Measurements from ENCODE around the gene CLEC2D. TPM values are rescaled to one million over a fixed set of nuclear protein-coding genes. Genes with fewer than 3 reads are reported as not detected.
"Not testable (repeated sequence)": the region's sequence is repeated elsewhere in the genome, so short reads cannot be mapped to it uniquely, and the experiment has no call there.

The CLEC2D gene
- total RNA-seq, 1 donor from 2014 or later, result 391 TPM

DNA sequence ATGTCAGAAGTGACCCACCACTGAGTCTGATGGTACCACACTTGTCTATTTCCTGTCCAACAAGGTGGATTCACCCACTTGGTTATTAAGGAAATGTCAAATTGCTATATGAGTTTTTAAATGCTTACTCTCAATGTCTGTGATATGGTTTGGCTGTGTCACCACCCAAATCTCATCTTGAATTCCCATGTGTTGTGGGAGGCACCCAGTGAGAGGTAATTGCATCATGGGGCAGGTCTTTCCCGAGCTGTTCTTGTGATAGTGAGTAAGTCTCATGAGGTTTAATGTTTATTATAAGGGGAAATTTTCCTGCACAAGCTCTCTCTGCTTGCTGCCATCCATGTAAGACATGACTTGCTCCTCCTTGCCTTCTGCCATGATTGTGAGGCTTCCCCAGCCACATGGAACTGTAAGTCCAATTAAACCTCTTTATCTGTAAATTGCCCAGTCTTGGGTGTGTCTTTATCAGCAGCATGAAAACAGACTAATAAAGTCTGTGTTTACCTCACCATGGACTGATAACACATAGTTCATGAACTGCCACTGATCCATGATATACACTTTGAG is 24.4 kb upstream of the CLEC2D start:
- peaks cover 44% of the 10 kb centered on the region for H3K4me1 Mint-ChIP-seq
- peaks cover 34% of the 10 kb centered on the region for H3K36me3 Mint-ChIP-seq (ENCODE audit: low read depth)
- H3K9me3 Mint-ChIP-seq, result peaks cover 12% of the 10 kb centered on the region
- intact Hi-C loops (cut with micrococcal nuclease), result loop anchor here (5.0 to 10.0 kb wide), 2 partner anchors 37 to 400 kb away; no protein-coding TSS in a partner anchor
- peak overlapping the region; percentile 70 for H3K27ac Mint-ChIP-seq
- peak overlapping the region; percentile 62 for H3K4me3 Mint-ChIP-seq
- DNase-seq, result peak; percentile 61
- not testable (repeated sequence) for H3K27me3 Mint-ChIP-seq

DNA sequence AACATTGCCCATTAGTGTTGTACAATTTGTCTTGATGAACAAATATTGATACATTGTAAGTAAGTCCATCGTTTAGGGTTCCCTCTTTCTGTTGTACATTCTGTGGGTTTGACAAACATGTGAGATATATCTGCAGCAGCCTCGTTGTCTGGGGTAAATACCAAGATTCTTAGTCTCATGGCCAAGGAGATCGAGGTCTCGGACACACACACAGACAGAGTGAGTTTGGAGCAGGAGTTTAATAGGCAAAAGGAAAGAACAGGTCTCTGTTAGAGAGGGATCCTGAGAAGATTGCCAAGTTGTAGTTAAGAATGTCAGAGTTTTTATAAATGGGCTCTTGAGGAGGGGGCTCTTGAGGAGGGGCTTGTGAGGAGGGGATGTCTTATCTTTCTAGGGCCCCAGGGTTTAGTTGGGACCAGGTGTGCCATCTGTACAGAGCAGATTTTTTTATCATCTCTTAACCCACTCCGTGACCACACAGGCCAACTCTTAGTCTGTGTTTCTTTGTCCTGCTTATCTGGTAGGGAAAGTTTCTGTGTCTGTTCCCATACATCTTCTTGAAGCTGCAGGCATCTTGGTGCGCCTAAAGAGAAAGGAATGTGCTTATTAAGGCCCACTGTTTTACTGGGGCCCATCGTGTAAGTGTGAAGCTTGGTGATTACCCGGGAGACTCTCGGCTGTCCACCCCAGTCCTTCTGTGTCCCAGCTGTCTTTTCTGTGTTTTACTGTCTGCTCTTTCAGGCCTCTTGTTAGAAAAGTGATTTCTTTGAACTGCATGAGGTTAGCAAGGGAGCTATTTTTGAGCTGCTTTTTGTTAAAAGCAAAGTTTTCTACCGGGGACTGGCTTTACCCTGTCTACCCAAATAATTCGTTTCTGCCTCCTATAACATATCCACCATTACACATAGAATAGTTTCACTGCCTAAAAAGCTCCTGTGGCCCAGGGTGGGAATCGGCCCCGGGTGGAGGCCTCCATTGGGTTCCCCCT is 22.4 kb upstream of the CLEC2D start:
- Mint-ChIP-seq H3K4me1 (peaks cover 57% of the 10 kb centered on the region), H3K9me3 (peaks cover 9% of the 10 kb centered on the region), H3K27ac (peak overlapping the region; percentile 97), H3K4me3 (peak overlapping the region; percentile 95), H3K27me3 (peaks cover 3% of the 10 kb centered on the region), H3K36me3 (ENCODE audit: low read depth) (peaks cover 40% of the 10 kb centered on the region)
- intact Hi-C loops (cut with micrococcal nuclease), result loop anchor here (1.0 to 10.0 kb wide), 4 partner anchors 13 to 402 kb away; no protein-coding TSS in a partner anchor
- peak; percentile 78 for DNase-seq

DNA sequence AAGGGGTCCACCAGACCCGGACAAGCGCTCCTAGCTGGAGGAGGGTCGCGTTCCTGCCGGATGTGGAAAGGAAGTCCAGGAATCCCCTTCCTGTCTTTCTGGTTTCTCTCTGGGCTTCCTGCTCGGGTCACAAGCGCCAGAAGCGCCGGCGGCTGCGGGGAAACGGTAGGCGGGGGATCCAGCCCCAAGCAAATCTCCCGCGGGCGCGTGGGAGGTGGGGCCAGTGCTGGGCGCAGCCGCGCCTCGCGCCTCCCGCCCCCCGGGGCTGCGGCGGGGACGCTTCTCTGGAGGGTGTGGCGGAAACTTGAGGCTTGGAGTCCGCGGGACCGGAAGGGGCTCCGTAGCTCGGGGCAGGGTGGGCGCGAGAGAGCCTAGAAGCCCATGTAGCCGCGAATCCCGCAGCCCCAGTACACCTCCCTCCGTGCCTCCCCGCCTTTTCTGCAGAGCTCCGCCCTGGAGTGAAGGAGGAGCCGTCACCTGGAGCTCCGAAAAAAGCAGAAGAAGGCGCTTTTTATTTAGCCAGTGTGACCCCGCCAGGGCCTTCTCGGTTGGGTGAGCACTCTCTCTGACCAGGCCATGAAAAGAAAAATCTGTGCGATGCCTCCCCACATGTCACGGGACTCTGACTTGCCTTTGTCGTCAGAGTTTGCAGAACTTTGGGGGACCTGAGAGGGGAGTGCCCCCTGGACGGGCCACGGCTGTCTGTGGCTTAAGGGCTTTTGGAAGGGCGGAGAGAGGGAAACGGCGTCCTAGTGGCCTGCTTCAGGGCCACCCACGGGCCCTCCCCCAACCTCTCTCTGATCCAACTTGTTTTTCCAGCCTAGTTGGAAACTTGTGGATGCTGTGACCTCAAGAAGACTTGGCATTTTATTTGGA is 21.4 kb upstream of the CLEC2D start:
- Mint-ChIP-seq H3K4me3 (peak overlapping the region; percentile 95), H3K4me1 (peaks cover 57% of the 10 kb centered on the region), H3K27ac (peak overlapping the region; percentile 97), H3K9me3 (peaks cover 9% of the 10 kb centered on the region), H3K36me3 (ENCODE audit: low read depth) (peaks cover 40% of the 10 kb centered on the region), H3K27me3 (peaks cover 3% of the 10 kb centered on the region)
- intact Hi-C loops (cut with micrococcal nuclease), result loop anchor here (1.0 to 10.0 kb wide), 5 partner anchors 14 to 403 kb away; no protein-coding TSS in a partner anchor
- peak; percentile 98 for DNase-seq

DNA sequence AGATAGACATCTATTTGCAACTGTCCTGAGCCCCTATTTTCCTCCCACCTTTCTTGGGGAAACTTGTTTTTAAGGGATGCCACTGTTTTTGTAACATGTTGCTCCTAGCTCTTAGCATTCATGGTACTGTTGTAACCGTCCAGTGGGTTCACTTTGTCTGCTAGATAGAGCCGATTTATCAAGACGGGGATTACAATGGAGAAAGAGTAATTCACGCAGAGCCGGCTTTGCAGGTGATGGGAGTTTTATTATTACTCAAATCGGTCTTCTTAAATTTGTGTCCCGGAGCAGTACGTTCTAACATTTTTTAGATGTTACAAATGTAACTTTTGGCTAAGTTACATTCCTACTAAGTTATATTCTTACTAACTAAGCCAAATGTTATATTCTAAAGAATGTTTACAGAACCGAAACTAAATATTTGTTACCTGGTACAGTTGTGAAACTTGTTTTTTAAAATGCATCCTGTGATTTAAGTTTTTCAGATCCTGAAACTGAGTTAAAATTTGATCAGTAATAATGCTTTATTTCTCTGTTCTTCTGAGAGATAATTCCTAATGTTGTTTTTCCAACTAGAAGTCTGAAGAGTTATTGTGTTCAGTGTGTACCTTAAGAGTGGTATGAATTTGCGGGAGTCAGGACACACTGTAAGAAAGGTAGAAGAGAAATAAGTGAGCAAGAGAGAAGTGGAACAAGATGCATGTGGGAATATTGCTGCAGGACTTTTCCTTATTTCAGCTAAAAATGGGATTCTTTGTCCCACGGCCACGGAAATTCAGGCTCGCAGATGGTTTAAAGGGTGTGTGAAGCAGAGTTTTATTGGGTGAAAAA is 20.6 kb upstream of the CLEC2D start:
- intact Hi-C loops (cut with micrococcal nuclease), result loop anchor here (2.0 to 10.0 kb wide), 3 partner anchors 33 to 404 kb away; no protein-coding TSS in a partner anchor
- H3K4me3 Mint-ChIP-seq, result peak overlapping the region; percentile 95
- no peak for DNase-seq
- H3K9me3 Mint-ChIP-seq, result peaks cover 9% of the 10 kb centered on the region
- H3K27me3 Mint-ChIP-seq, result peaks cover 3% of the 10 kb centered on the region
- H3K36me3 Mint-ChIP-seq (ENCODE audit: low read depth), result peaks cover 42% of the 10 kb centered on the region
- peaks cover 57% of the 10 kb centered on the region for H3K4me1 Mint-ChIP-seq
- H3K27ac Mint-ChIP-seq, result peak overlapping the region; percentile 97

DNA sequence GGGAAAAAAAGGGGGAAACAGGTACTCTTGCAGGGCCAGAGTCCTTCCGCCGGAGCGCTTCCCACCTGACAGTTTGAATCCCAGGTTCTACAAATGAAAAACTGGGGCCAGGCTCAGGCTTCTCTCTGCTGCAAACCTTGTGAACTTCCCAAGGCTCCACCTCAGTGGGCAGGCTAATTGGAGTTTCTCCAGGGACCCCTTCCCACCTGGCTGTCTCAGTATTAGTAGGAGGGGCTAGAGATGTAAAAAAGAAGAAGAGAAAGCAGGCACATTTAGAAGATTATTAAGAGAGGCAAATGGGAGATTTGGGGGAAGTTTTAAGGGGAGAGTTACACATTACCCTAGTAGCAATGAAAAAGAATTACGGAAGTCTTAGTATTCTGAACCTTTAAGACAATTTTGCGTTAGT is 20.0 kb upstream of the CLEC2D start:
- peak overlapping the region; percentile 95 for H3K4me3 Mint-ChIP-seq
- peaks cover 47% of the 10 kb centered on the region for H3K36me3 Mint-ChIP-seq (ENCODE audit: low read depth)
- H3K27ac Mint-ChIP-seq, result peak overlapping the region; percentile 97
- DNase-seq, result peak; percentile 79
- intact Hi-C loops (cut with micrococcal nuclease), result loop anchor here (2.0 to 10.0 kb wide), 3 partner anchors 33 to 405 kb away; no protein-coding TSS in a partner anchor
- peaks cover 9% of the 10 kb centered on the region for H3K9me3 Mint-ChIP-seq
- H3K4me1 Mint-ChIP-seq, result peaks cover 58% of the 10 kb centered on the region
- H3K27me3 Mint-ChIP-seq, result peaks cover 3% of the 10 kb centered on the region

DNA sequence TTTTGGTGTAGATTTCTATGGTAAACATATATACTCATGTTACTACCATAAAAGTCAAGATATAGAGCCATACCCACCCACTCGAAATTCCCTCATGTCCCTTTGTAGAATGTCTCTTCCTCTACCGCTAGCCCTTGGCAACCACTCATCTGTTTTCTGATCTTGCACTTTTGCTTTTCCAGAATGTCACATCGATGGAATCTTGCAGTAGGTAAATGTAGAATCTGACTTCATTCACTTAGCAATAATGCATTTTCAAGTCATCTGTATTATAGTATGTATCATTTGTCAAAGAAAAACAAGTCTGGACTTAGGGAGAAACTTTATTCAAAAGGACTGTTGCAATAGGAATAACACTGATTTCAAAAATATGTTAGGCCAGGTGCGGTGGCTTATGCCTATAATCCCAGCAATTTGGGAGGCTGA is 19.3 kb upstream of the CLEC2D start:
- H3K36me3 Mint-ChIP-seq (ENCODE audit: low read depth), result peaks cover 52% of the 10 kb centered on the region
- DNase-seq, result peak; percentile 72
- H3K9me3 Mint-ChIP-seq, result peaks cover 8% of the 10 kb centered on the region
- peak overlapping the region; percentile 97 for H3K27ac Mint-ChIP-seq
- H3K4me1 Mint-ChIP-seq, result peaks cover 60% of the 10 kb centered on the region
- H3K27me3 Mint-ChIP-seq, result peaks cover 3% of the 10 kb centered on the region
- peak overlapping the region; percentile 95 for H3K4me3 Mint-ChIP-seq
- intact Hi-C loops (cut with micrococcal nuclease), result loop anchor here (1.0 to 2.0 kb wide), 5 partner anchors 19 to 145 kb away; partner anchors contain the start of genes CD69 and CLEC2D

DNA sequence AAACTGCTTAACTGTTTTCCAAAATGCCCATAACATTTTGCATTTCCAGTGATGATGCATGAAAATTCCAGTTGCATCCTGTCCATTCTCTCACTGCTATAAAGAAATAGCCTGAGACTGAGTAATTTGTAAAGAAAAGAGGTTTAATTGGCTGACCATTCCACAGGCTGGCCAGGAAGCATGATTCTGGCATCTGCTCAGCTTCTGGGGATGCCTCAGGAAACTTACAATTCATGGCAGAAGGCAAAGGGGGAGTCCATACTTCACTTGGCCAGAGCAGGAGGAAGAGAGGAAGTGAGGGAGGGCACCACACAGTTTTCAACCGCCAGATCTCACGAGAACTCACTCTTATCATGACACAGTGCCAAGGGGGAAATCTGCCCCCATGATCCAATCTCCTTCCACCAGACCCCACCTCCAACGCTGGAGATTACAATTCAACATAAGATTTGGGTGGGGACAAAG is 18.2 kb upstream of the CLEC2D start:
- intact Hi-C loops (cut with micrococcal nuclease), result loop anchor here (1.0 to 2.0 kb wide), 3 partner anchors 48 to 217 kb away; no protein-coding TSS in a partner anchor
- peak; percentile 88 for DNase-seq
- peaks cover 3% of the 10 kb centered on the region for H3K27me3 Mint-ChIP-seq
- H3K4me1 Mint-ChIP-seq, result peaks cover 65% of the 10 kb centered on the region
- peak overlapping the region; percentile 95 for H3K4me3 Mint-ChIP-seq
- H3K27ac Mint-ChIP-seq, result peak overlapping the region; percentile 97
- peaks cover 4% of the 10 kb centered on the region for H3K9me3 Mint-ChIP-seq
- H3K36me3 Mint-ChIP-seq (ENCODE audit: low read depth), result peaks cover 60% of the 10 kb centered on the region

DNA sequence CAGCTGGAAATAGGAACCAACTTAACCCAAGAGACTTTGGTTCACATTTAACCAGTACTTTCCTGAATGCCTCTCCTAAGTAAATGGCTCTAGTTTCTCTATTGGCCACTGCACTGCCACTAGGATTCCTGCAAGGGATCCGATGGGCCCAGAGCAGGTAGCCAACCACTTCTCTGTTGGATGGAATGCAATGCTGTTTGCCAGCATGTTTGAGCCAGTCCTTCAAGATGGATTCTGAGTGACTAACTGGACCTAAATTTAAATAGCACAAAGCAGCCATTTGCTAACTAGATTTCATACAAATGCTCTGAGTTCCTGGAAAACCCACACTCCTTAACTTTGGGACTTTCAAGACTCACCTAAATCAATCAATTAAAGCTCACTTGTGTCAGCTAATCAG is 9.5 kb upstream of the CLEC2D start:
- Mint-ChIP-seq H3K36me3 (ENCODE audit: low read depth) (peaks cover 90% of the 10 kb centered on the region), H3K4me3 (no peak overlapping the region), H3K27me3 (no peaks in the 10 kb centered on the region), H3K9me3 (peaks cover 14% of the 10 kb centered on the region), H3K4me1 (peaks cover 70% of the 10 kb centered on the region), H3K27ac (peak overlapping the region; percentile 69)
- no peak for DNase-seq
- intact Hi-C loops (cut with micrococcal nuclease), result no loop called here

DNA sequence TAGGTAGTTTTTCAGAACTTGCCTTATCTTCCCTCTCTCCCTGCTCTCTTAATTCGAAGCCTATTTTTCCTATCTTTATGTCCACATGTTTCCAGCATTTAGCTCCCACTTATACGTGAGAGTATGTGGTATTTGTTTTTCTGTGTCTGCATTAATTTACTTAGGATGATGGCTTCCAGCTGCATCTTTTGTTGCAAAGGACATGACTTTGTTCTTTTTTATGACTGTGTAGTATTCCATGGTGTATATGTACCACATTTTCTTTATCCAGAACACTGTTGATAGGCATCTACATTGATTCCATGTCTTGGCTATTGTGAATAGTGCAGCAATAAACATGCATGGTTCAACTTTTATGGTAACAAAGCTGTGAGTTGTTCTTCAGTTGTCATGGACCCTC is 7.8 kb upstream of the CLEC2D start:
- H3K27ac Mint-ChIP-seq, result peak overlapping the region; percentile 70
- H3K27me3 Mint-ChIP-seq, result no peaks in the 10 kb centered on the region
- peaks cover 84% of the 10 kb centered on the region for H3K36me3 Mint-ChIP-seq (ENCODE audit: low read depth)
- intact Hi-C loops (cut with micrococcal nuclease), result no loop called here
- DNase-seq, result no peak
- peaks cover 14% of the 10 kb centered on the region for H3K9me3 Mint-ChIP-seq
- H3K4me3 Mint-ChIP-seq, result no peak overlapping the region
- peaks cover 57% of the 10 kb centered on the region for H3K4me1 Mint-ChIP-seq

DNA sequence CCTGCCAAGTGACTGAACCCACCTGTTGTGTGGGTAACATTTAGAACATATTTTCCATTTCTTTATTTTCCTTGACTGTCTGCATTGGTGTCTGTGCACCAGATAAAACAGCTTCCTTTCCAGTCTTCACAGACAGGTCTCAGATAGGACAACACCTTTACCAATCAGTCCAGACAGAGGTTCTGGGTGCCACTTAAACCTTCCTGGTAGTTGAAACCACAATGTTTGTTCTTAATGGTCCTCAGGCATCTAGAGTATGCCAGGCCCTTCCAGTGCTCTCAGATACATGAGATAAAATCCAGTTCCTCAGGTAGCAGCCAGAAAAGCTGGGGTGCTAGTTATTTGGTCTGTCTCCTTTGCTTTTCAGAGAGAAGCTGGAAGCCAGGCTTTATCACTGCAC is 7.0 kb upstream of the CLEC2D start:
- H3K4me3 Mint-ChIP-seq, result peak overlapping the region; percentile 9
- H3K27ac Mint-ChIP-seq, result peak overlapping the region; percentile 70
- H3K27me3 Mint-ChIP-seq, result no peaks in the 10 kb centered on the region
- DNase-seq, result peak; percentile 64
- peaks cover 82% of the 10 kb centered on the region for H3K36me3 Mint-ChIP-seq (ENCODE audit: low read depth)
- H3K9me3 Mint-ChIP-seq, result peaks cover 14% of the 10 kb centered on the region
- intact Hi-C loops (cut with micrococcal nuclease), result no loop called here
- peaks cover 54% of the 10 kb centered on the region for H3K4me1 Mint-ChIP-seq

DNA sequence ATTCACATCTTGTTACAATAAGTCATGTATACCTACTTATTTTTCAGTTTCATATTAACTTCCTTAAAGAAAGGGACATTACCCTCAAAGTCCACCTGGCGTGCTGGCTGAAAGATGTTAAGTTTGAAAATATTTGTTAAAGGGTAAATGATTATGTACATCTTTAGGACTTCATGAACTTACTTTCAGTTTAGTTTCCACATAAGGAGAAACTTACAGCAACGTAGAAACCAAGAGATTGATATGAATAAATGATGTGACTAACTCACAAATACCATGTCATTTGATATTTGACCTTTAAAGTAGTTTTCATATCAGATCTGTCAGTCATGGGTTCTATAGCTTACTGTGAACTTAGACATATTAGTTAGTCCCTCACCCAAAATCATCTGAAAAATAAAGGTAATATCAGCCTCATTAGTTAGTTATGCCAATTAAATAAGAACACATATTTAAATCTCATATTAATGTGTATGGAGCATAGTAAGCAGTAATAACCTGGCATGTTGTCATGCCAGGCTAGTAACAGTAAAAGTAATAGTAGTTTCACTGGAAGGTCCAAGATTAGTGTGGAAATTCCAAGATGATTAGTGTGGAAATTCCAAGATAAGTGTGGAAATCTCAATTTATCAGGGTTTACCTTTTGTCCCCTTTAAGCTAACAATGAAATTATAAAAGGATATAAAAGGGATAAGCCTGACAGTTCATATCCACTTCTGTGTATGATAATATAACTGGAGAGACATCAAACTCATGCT is 1.9 kb upstream of the CLEC2D start:
- Mint-ChIP-seq H3K4me3 (peak overlapping the region; percentile 85), H3K4me1 (peaks cover 50% of the 10 kb centered on the region), H3K27ac (peak overlapping the region; percentile 88), H3K27me3 (no peaks in the 10 kb centered on the region), H3K36me3 (ENCODE audit: low read depth) (peaks cover 69% of the 10 kb centered on the region), H3K9me3 (no peaks in the 10 kb centered on the region)
- intact Hi-C loops (cut with micrococcal nuclease), result no loop called here
- peak; percentile 69 for DNase-seq
